Sigmoid colon (tissue), 7 donors: ENCODE measurements around the gene IL10RA. TPM values are rescaled to one million over a fixed set of nuclear protein-coding genes. Genes with fewer than 3 reads are reported as not detected.
"Not testable (repeated sequence)": the region's sequence is repeated elsewhere in the genome, so short reads cannot be mapped to it uniquely, and the experiment has no call there.

Experiments used
- DNase-seq: peaks from one replicate; pipeline ENCODE4 v3.0.0-alpha.2; 2019
- H3K27ac ChIP-seq, 4 donors: fragments of 200-600 bp; sonication (generic); one replicate each; pipeline ENCODE4 v1.5.1; 2016 to 2019; ENCODE audit warnings: mild to moderate bottlenecking in 1 of 4
- H3K27me3 ChIP-seq, 3 donors: fragments of 200-600 bp; sonication (generic); one replicate each; pipeline ENCODE4 v1.5.1; 2019; ENCODE audit warnings: mild to moderate bottlenecking in 1 of 3
- H3K36me3 ChIP-seq, 4 donors: fragments of 200-600 bp; sonication (generic); one replicate each; pipeline ENCODE4 v1.5.1; 2016 to 2019
- H3K4me1 ChIP-seq, 4 donors: fragments of 200-600 bp; sonication (generic); one replicate each; pipeline ENCODE4 v1.5.1; 2017 to 2019
- H3K4me3 ChIP-seq, 4 donors: fragments of 200-600 bp; sonication (generic); one replicate each; pipeline ENCODE4 v1.5.1; 2017 to 2019; ENCODE audit warnings: mild to moderate bottlenecking in 2 of 4, moderate library complexity in 1 of 4
- H3K9me3 ChIP-seq, 4 donors: fragments of 200-600 bp in 3 of 4; sonication (generic) in 3 of 4; one replicate each; pipeline versions ENCODE4 v1.5.1 to v1.6.1; 2013 to 2019
- EP300 ChIP-seq, 4 donors: sonication (generic); formaldehyde crosslinking; IDR thresholded peaks; one replicate each; pipeline ENCODE4 v1.6.1; 2017; ENCODE audit warnings: antibody characterized with exemption in 4 of 4
- POLR2A ChIP-seq, 2 donors: fragments of 450-650 bp; IDR thresholded peaks; one replicate each; pipeline ENCODE4 v1.6.1; 2016; ENCODE audit warnings: antibody characterized with exemption in 2 of 2, mild to moderate bottlenecking in 2 of 2, moderate library complexity in 2 of 2
- POLR2AphosphoS5 ChIP-seq, 4 donors: sonication (generic); formaldehyde crosslinking; IDR thresholded peaks; one replicate each; pipeline ENCODE4 v1.6.1; 2017; ENCODE audit warnings: antibody characterized with exemption in 4 of 4
- WGBS, 2 donors: extraction: QIAGEN DNeasy Blood & Tissue Kit; methylation state at CpG; one replicate each; pipeline ENCODE4 v1.1.7; 2013; 5-methylcytosine and 5-hydroxymethylcytosine counted together
- intact Hi-C: fragments of 100-400 bp; cut with DNase I; formaldehyde crosslinking; loops from one replicate; pipeline ENCODE4 v1.15.1; 2023
- polyA plus RNA-seq, 3 donors: library from polyadenylated mRNA; stranded (reverse); fragments of 200-250 nt; gene quantifications; one replicate each; pipeline ENCODE4 v1.2.3, GENCODE V29; 2013
- total RNA-seq, 4 donors: library from RNA; depleted of rRNA; stranded (reverse); fragments of >200 nt; gene quantifications; one replicate each; pipeline ENCODE4 v1.1.0, GENCODE V29; 2016
- TF ChIP-seq, protein P1 (sequence below), 4 experiments: fragments of 450-650 bp in 3 of 4; fragments of 200-600 bp in 1 of 4; IDR thresholded peaks; one replicate each; pipeline ENCODE4 v1.5.1; 2016 to 2019; ENCODE audit warnings: antibody characterized with exemption in 4 of 4, mild to moderate bottlenecking in 3 of 4, moderate library complexity in 2 of 4
- donor health status: healthy with polysubstance abuse.
- donor health status: Bipolar disorder and iron deficiency.
- donor health status: healthy.

Gene IL10RA
- total and polyA plus RNA-seq, 7 donors: 4.2 to 29.6 (median 14.8) TPM

DNA sequence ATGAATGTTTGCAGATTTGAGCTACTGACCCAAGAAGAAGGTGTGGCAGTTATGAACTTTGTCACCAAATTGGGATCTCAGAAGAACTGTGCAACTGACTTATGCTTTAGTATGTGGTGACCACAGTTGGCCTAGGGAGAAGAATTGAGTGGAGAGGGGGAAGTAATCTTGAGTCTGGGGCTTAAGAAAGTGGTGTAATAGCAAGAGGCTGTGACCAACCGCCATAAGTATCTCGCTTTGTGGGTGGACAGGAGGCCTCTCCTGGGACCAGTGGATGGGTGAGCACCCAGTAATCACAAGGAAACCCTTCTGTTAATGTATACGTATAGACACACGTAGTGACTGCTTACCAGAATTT lies 12.7 kb upstream of the IL10RA start:
- H3K9me3 ChIP-seq: no peaks in the 10 kb centered on the region
- intact Hi-C loops: no loop called here
- H3K36me3 ChIP-seq: no peaks in the 10 kb centered on the region
- DNase-seq: no peak
- H3K4me3 ChIP-seq: no peak overlapping the region
- TF ChIP-seq EP300 (IDR thresholded peaks at IDR 0.05) (no peak), POLR2A (IDR thresholded peaks at IDR 0.05) (no peak), POLR2AphosphoS5 (IDR thresholded peaks at IDR 0.05) (no peak)
- TF ChIP-seq, protein P1, sequence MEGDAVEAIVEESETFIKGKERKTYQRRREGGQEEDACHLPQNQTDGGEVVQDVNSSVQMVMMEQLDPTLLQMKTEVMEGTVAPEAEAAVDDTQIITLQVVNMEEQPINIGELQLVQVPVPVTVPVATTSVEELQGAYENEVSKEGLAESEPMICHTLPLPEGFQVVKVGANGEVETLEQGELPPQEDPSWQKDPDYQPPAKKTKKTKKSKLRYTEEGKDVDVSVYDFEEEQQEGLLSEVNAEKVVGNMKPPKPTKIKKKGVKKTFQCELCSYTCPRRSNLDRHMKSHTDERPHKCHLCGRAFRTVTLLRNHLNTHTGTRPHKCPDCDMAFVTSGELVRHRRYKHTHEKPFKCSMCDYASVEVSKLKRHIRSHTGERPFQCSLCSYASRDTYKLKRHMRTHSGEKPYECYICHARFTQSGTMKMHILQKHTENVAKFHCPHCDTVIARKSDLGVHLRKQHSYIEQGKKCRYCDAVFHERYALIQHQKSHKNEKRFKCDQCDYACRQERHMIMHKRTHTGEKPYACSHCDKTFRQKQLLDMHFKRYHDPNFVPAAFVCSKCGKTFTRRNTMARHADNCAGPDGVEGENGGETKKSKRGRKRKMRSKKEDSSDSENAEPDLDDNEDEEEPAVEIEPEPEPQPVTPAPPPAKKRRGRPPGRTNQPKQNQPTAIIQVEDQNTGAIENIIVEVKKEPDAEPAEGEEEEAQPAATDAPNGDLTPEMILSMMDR (IDR thresholded peaks at IDR 0.05): no peak
- H3K4me1 ChIP-seq: no peaks in the 10 kb centered on the region
- no peak overlapping the region for H3K27ac ChIP-seq
- 81 to 83% methylated on average over 4 of the region's 4 CpGs for WGBS, 2 donors
- no peaks in the 10 kb centered on the region for H3K27me3 ChIP-seq

DNA sequence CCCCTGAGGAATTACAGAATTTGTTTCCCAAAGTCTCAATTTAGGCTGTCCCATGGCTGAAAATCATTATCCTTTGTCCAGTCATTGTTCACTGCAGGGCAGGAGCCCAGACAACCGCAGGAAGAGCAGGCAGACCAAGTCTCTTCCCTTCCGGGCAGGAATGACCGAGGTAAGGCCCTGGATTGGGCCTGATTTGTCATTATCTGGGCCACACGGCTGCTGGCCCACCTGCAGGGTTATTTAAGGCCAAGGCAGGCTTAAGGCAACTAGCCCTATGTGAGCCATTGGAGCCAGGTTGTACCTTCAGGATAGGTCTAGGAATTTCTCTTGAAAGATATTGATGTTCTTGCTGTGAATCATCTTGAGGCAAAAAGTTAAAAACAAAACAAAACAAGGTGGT lies 9.7 kb upstream of the IL10RA start:
- TF ChIP-seq, protein P1 (IDR thresholded peaks at IDR 0.05): no peak
- no peak for TF ChIP-seq POLR2A (IDR thresholded peaks at IDR 0.05)
- no peak for TF ChIP-seq POLR2AphosphoS5 (IDR thresholded peaks at IDR 0.05)
- no peak for TF ChIP-seq EP300 (IDR thresholded peaks at IDR 0.05)
- WGBS, 2 donors: 92 to 93% methylated on average over 4 of the region's 4 CpGs
- no peaks in the 10 kb centered on the region for H3K36me3 ChIP-seq
- DNase-seq: no peak
- no peak overlapping the region for H3K4me3 ChIP-seq
- no peaks in the 10 kb centered on the region for H3K4me1 ChIP-seq
- H3K27ac ChIP-seq: no peak overlapping the region
- intact Hi-C loops: no loop called here
- no peaks in the 10 kb centered on the region for H3K9me3 ChIP-seq
- no peaks in the 10 kb centered on the region for H3K27me3 ChIP-seq

DNA sequence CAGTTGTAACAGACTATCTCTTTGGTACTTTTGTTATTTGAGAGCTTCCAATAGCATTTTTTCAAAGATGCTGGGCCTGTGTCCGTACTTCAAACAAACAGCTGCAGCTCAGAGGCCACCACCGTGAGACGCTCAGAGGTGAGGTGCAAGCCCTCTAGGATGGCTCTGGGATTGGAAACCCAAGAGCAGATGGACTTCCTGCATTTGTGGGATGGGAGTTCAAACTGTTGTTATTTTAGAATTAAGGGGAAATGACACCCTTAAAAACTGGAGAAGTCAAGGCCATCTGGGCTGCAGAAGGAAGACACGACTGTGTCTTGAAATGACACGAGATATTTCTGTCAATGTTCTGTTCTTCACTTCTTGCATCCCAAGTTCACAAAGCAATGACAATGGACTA lies 9.2 kb upstream of the IL10RA start:
- no peak overlapping the region for H3K27ac ChIP-seq
- WGBS, 2 donors: 66 to 88% methylated on average over 5 of the region's 5 CpGs
- H3K9me3 ChIP-seq: no peaks in the 10 kb centered on the region
- no peaks in the 10 kb centered on the region for H3K4me1 ChIP-seq
- TF ChIP-seq, protein P1 (IDR thresholded peaks at IDR 0.05): no peak
- TF ChIP-seq POLR2AphosphoS5 (IDR thresholded peaks at IDR 0.05) (no peak), POLR2A (IDR thresholded peaks at IDR 0.05) (no peak), EP300 (IDR thresholded peaks at IDR 0.05) (no peak)
- H3K4me3 ChIP-seq: no peak overlapping the region
- H3K27me3 ChIP-seq: no peaks in the 10 kb centered on the region
- intact Hi-C loops: no loop called here
- DNase-seq: no peak
- no peaks in the 10 kb centered on the region for H3K36me3 ChIP-seq

DNA sequence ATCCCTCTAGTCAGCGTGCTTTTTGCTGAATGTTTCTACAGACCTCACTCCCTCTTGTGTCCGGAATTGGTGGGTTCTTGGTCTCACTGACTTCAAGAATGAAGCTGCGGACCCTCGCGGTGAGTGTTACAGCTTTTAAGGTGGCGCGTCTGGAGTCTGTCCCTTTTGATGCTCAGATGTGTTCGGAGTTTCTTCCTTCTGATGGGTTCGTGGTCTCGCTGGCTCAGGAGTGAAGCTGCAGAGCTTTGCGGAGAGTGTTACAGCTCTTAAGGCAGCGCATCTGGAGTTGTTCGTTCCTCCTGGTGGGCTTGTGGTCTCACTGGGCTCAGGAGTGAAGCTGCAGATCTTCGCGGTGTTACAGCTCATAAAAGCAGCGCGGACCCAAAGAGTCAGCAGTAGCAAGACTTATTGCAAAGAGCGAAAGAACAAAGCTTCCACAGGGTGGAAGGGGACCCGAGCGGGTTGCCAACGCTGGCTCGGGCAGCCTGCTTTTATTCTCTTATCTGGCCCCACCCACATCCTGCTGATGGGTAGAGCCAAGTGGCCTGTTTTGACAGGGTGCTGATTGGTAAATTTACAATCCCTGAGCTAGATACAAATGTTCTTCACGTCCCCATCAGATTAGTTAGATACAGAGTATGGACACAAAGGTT lies 8.5 kb upstream of the IL10RA start:
- H3K27me3 ChIP-seq, H3K9me3 ChIP-seq, H3K27ac ChIP-seq, H3K36me3 ChIP-seq, DNase-seq, H3K4me3 ChIP-seq, intact Hi-C loops, H3K4me1 ChIP-seq: not testable (repeated sequence)
- 79 to 90% methylated on average over 23 of the region's 23 CpGs for WGBS, 2 donors

DNA sequence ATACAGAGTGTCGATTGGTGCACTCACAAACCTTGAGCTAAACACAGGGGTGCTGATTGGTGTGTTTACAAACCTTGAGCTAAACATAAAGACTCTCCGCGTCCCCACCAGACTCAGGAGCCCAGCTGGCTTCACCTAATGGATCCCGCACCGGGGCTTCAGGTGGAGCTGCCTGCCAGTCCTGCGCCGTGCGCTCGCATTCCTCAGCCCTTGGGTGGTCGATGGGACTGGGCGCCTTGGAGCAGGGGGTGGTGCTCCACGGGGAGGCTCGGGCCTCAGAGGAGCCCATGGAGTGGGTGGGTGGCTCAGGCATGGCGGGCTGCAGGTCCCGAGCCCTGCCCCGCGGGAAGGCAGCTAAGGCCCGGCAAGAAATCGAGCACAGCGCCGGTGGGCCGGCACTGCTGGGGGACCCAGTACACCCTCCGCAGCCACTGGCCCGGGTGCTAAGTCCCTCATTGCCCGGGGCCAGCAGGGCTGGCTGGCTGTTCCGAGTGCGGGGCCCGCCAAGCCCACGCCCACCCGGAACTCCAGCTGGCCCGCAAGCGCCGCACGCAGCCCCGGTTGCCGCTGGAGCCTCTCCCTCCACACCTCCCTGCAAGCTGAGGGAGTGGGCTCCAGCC lies 7.8 kb upstream of the IL10RA start:
- 96 to 97% methylated on average over 36 of the region's 36 CpGs for WGBS, 2 donors
- H3K9me3 ChIP-seq, DNase-seq, H3K4me3 ChIP-seq, intact Hi-C loops, H3K36me3 ChIP-seq, H3K4me1 ChIP-seq, H3K27ac ChIP-seq, H3K27me3 ChIP-seq: not testable (repeated sequence)

DNA sequence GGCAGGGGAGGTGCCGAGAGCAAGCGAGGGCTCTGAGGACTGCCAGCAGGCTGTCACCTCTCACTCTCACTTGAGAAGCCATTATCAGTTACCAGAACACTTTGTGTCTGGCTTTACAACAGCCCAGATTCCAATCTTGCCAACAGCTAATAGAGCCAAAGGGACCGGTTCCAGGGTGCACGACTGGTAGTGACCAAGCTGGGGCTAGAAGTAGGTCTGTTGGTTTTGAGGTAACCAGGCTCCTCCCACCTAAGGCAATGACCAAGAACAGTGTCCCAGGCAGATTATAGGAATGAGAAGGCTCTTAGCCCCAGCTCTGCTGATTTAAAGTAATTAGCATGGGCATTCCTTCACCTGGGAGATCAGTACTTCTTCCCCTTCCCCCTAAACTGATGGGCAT lies 7.2 kb upstream of the IL10RA start:
- peak overlapping the region in 2 of 4 donors; percentile 18 to 28 for H3K27ac ChIP-seq
- H3K27me3 ChIP-seq: no peaks in the 10 kb centered on the region
- TF ChIP-seq POLR2A (IDR thresholded peaks at IDR 0.05) (no peak), POLR2AphosphoS5 (IDR thresholded peaks at IDR 0.05) (no peak), EP300 (IDR thresholded peaks at IDR 0.05) (no peak)
- TF ChIP-seq, protein P1 (IDR thresholded peaks at IDR 0.05): no peak
- no peaks in the 10 kb centered on the region for H3K9me3 ChIP-seq
- intact Hi-C loops: no loop called here
- WGBS, 2 donors: 88 to 91% methylated on average over 4 of the region's 4 CpGs
- DNase-seq: no peak
- no peak overlapping the region for H3K4me3 ChIP-seq
- H3K4me1 ChIP-seq: no peaks in the 10 kb centered on the region
- H3K36me3 ChIP-seq: no peaks in the 10 kb centered on the region
